SK-N-DZ (cell line): ENCODE data around the gene ZC3H14.

Source experiments
- small RNA-seq, 2 experiments: library from RNA; depleted of rRNA; stranded (forward); fragments of <200 nt; gene quantifications; one replicate each; pipeline ENCODE3, GENCODE V24; 2014

Gene ZC3H14

Small RNAs within 50 kb of the gene (small RNA-seq; reads per million reads assigned to genes)
- 0 reads per million in 2 experiments for gene RNU4-22P
